ENCODE results near the gene GREB1.

GREB1 gene

DNA sequence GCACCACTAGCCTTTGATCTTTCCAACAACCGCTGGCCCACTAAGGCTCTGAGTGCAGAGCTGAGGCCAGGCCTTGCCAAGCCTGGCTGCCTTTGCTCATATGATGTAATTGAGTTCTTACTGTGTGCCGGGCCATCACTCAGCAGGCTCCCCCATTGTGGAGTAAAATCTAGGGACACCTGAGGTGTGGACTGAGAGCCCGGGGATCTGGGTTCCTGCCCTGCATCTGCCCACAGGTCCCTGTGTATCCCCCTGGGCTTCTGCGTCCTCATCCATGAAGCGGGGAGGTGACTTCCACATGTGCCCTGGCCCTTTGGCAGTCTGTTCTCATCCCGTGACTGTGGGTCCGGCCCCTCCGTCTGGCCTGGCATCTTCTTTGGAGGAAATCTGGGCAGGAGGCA is 33.8 kb downstream of the GREB1 start:
- Histone ChIP-seq H3K4me1 (ENCODE audit: low read length) (no peaks in the 10 kb centered on the region), H4K20me1 (ENCODE audit: insufficient read depth, low read length) (no peaks in the 10 kb centered on the region), H3K27me3 (ENCODE audit: low read depth, low read length) (no peaks in the 10 kb centered on the region), H3K9ac (ENCODE audit: low read length) (no peak overlapping the region), H3K4me3 (ENCODE audit: low read length) (no peak overlapping the region), H3K9me3 (ENCODE audit: insufficient read depth, low read length) (no peaks in the 10 kb centered on the region), H3K27ac (ENCODE audit: low read length) (no peak overlapping the region), H2AFZ (ENCODE audit: low read depth, low read length) (no peak overlapping the region), H3K79me2 (ENCODE audit: low read length) (no peaks in the 10 kb centered on the region), H3K4me2 (ENCODE audit: low read length) (no peak overlapping the region), H3K36me3 (replicated peaks; ENCODE audit: low read depth, low read length) (no peaks in the 10 kb centered on the region)
- TF ChIP-seq, protein P1, sequence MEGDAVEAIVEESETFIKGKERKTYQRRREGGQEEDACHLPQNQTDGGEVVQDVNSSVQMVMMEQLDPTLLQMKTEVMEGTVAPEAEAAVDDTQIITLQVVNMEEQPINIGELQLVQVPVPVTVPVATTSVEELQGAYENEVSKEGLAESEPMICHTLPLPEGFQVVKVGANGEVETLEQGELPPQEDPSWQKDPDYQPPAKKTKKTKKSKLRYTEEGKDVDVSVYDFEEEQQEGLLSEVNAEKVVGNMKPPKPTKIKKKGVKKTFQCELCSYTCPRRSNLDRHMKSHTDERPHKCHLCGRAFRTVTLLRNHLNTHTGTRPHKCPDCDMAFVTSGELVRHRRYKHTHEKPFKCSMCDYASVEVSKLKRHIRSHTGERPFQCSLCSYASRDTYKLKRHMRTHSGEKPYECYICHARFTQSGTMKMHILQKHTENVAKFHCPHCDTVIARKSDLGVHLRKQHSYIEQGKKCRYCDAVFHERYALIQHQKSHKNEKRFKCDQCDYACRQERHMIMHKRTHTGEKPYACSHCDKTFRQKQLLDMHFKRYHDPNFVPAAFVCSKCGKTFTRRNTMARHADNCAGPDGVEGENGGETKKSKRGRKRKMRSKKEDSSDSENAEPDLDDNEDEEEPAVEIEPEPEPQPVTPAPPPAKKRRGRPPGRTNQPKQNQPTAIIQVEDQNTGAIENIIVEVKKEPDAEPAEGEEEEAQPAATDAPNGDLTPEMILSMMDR (IDR thresholded peaks at IDR 0.05; ENCODE audit: low read depth, low read length) = no peak
- no peak for TF ChIP-seq EZH2phosphoT487 (IDR thresholded peaks at IDR 0.05; ENCODE audit: low read depth)

- Histone ChIP-seq H3K4me3 (ENCODE audit: low read length) (no peak overlapping the region), H3K4me1 (ENCODE audit: low read length) (no peaks in the 10 kb centered on the region), H2AFZ (ENCODE audit: low read depth, low read length) (no peak overlapping the region), H3K9ac (ENCODE audit: low read length) (no peak overlapping the region), H3K9me3 (ENCODE audit: insufficient read depth, low read length) (no peaks in the 10 kb centered on the region), H3K27ac (ENCODE audit: low read length) (no peak overlapping the region), H3K27me3 (ENCODE audit: low read depth, low read length) (no peaks in the 10 kb centered on the region), H4K20me1 (ENCODE audit: insufficient read depth, low read length) (no peaks in the 10 kb centered on the region), H3K4me2 (ENCODE audit: low read length) (no peak overlapping the region), H3K36me3 (replicated peaks; ENCODE audit: low read depth, low read length) (no peaks in the 10 kb centered on the region), H3K79me2 (ENCODE audit: low read length) (no peaks in the 10 kb centered on the region)
- TF ChIP-seq, protein P1 (IDR thresholded peaks at IDR 0.05; ENCODE audit: low read depth, low read length) = no peak
These were observed 34.6 kb downstream of the GREB1 start for GRCh38 chr2:11568436-11568835.

- Histone ChIP-seq H3K4me1 (ENCODE audit: low read length) (no peaks in the 10 kb centered on the region), H3K36me3 (replicated peaks; ENCODE audit: low read depth, low read length) (no peaks in the 10 kb centered on the region), H2AFZ (ENCODE audit: low read depth, low read length) (no peak overlapping the region), H4K20me1 (ENCODE audit: insufficient read depth, low read length) (no peaks in the 10 kb centered on the region), H3K9ac (ENCODE audit: low read length) (no peak overlapping the region), H3K79me2 (ENCODE audit: low read length) (no peaks in the 10 kb centered on the region), H3K27ac (ENCODE audit: low read length) (no peak overlapping the region), H3K4me2 (ENCODE audit: low read length) (no peak overlapping the region), H3K27me3 (ENCODE audit: low read depth, low read length) (no peaks in the 10 kb centered on the region), H3K9me3 (ENCODE audit: insufficient read depth, low read length) (no peaks in the 10 kb centered on the region), H3K4me3 (ENCODE audit: low read length) (no peak overlapping the region)
- TF ChIP-seq, protein P1 (IDR thresholded peaks at IDR 0.05; ENCODE audit: low read depth, low read length) = no peak
- TF ChIP-seq EZH2phosphoT487 (IDR thresholded peaks at IDR 0.05; ENCODE audit: low read depth) = no peak
These were observed 35.8 kb downstream of the GREB1 start for GRCh38 chr2:11569636-11570035.

GRCh38 chr2:11571170-11571569 is 37.3 kb downstream of the GREB1 start:
- Histone ChIP-seq H3K79me2 (ENCODE audit: low read length) (no peaks in the 10 kb centered on the region), H3K27ac (ENCODE audit: low read length) (no peak overlapping the region), H3K9me3 (ENCODE audit: insufficient read depth, low read length) (no peaks in the 10 kb centered on the region), H2AFZ (ENCODE audit: low read depth, low read length) (no peak overlapping the region), H3K4me1 (ENCODE audit: low read length) (no peaks in the 10 kb centered on the region), H3K36me3 (replicated peaks; ENCODE audit: low read depth, low read length) (no peaks in the 10 kb centered on the region), H3K4me3 (ENCODE audit: low read length) (no peak overlapping the region), H3K27me3 (ENCODE audit: low read depth, low read length) (no peaks in the 10 kb centered on the region), H4K20me1 (ENCODE audit: insufficient read depth, low read length) (no peaks in the 10 kb centered on the region), H3K4me2 (ENCODE audit: low read length) (no peak overlapping the region), H3K9ac (ENCODE audit: low read length) (no peak overlapping the region)
- TF ChIP-seq EZH2phosphoT487 (IDR thresholded peaks at IDR 0.05; ENCODE audit: low read depth) = no peak
- TF ChIP-seq, protein P1 (IDR thresholded peaks at IDR 0.05; ENCODE audit: low read depth, low read length) = no peak

All from OCI-LY3 (cell line).